Parathyroid adenoma (tissue), 2 donors: Measurements from ENCODE around the gene IGLON5.

ENCODE experiments used
- H2AFZ ChIP-seq: fragments of 300-600 bp; sonication (generic); one replicate; pipeline ENCODE4 v1.7.0; 2017; ENCODE audit warnings: antibody characterized with exemption, mild to moderate bottlenecking
- H3K27ac ChIP-seq: fragments of 300-600 bp; sonication (generic); one replicate; pipeline ENCODE4 v1.7.0; 2017
- H3K27me3 ChIP-seq: fragments of 300-600 bp; sonication (generic); one replicate; pipeline ENCODE4 v1.7.0; 2017; ENCODE audit warnings: low read length; ENCODE audit not compliant: control insufficient read depth, insufficient read depth
- H3K36me3 ChIP-seq: fragments of 300-600 bp; sonication (generic); one replicate; pipeline ENCODE4 v1.7.0; 2017; ENCODE audit warnings: low read length; ENCODE audit not compliant: control insufficient read depth, insufficient read depth
- H3K4me1 ChIP-seq: fragments of 300-600 bp; sonication (generic); one replicate; pipeline ENCODE4 v1.7.0; 2017; ENCODE audit warnings: control low read depth
- H3K4me2 ChIP-seq: fragments of 300-600 bp; sonication (generic); one replicate; pipeline ENCODE4 v1.7.0; 2017; ENCODE audit warnings: low read length
- H3K4me3 ChIP-seq: fragments of 300-600 bp; sonication (generic); one replicate; pipeline ENCODE4 v1.7.0; 2017; ENCODE audit warnings: low read depth, low read length
- H3K79me2 ChIP-seq: fragments of 300-600 bp; sonication (generic); one replicate; pipeline ENCODE4 v1.7.0; 2017; ENCODE audit warnings: control low read depth
- H3K9ac ChIP-seq: fragments of 300-600 bp; sonication (generic); one replicate; pipeline ENCODE4 v1.7.0; 2017; ENCODE audit warnings: mild to moderate bottlenecking
- H3K9me3 ChIP-seq: fragments of 300-600 bp; sonication (generic); one replicate; pipeline ENCODE4 v1.7.0; 2017; ENCODE audit warnings: low read length; ENCODE audit not compliant: control insufficient read depth
- TF ChIP-seq, protein P1 (sequence below): fragments of 300-600 bp; sonication (generic); IDR thresholded peaks from one replicate; pipeline ENCODE4 v1.7.0; 2017; ENCODE audit warnings: antibody characterized with exemption, mild to moderate bottlenecking
- donor health status: primary hyperparathyroidism.

IGLON5 gene

DNA sequence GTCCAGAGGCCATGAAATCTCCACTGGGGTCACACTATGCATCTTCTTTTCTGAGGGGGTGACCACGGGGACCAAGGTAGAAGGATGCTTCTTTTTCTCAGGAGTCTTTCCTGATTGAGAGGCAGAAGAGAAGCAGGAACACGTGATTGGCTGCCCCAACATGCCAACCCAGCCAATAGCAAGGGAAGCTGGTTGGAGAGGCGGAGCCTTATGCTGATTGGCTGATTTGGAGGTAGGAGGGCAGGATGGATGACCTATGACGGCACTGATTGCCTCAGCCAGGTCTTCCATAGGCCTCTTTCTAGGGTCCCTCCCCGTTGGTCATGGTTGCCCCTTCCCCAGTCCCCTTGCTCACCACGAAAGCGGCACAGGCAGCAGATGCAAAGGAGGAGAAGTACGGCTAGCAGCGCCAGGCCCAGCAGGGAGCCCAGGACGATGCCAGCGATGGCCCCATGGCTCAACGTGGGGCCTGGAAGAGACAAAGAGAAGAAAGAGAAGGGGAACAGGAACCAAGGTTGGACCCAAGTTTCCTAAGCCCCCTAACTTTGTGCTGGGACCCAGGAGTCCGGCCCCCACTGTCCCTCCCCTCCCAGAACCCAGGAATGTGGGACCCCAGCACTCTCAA lies 22.5 kb downstream of the IGLON5 start:
- no peak overlapping the region for H3K27ac ChIP-seq
- H3K27me3 ChIP-seq, result no peaks in the 10 kb centered on the region
- no peak overlapping the region for H2AFZ ChIP-seq
- H3K4me2 ChIP-seq, result no peak overlapping the region
- no peak overlapping the region for H3K9ac ChIP-seq
- no peaks in the 10 kb centered on the region for H3K36me3 ChIP-seq
- no peaks in the 10 kb centered on the region for H3K79me2 ChIP-seq
- no peak overlapping the region for H3K4me3 ChIP-seq
- H3K9me3 ChIP-seq, result no peaks in the 10 kb centered on the region
- peaks cover 6% of the 10 kb centered on the region for H3K4me1 ChIP-seq
- TF ChIP-seq, protein P1, sequence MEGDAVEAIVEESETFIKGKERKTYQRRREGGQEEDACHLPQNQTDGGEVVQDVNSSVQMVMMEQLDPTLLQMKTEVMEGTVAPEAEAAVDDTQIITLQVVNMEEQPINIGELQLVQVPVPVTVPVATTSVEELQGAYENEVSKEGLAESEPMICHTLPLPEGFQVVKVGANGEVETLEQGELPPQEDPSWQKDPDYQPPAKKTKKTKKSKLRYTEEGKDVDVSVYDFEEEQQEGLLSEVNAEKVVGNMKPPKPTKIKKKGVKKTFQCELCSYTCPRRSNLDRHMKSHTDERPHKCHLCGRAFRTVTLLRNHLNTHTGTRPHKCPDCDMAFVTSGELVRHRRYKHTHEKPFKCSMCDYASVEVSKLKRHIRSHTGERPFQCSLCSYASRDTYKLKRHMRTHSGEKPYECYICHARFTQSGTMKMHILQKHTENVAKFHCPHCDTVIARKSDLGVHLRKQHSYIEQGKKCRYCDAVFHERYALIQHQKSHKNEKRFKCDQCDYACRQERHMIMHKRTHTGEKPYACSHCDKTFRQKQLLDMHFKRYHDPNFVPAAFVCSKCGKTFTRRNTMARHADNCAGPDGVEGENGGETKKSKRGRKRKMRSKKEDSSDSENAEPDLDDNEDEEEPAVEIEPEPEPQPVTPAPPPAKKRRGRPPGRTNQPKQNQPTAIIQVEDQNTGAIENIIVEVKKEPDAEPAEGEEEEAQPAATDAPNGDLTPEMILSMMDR, result no peak

DNA sequence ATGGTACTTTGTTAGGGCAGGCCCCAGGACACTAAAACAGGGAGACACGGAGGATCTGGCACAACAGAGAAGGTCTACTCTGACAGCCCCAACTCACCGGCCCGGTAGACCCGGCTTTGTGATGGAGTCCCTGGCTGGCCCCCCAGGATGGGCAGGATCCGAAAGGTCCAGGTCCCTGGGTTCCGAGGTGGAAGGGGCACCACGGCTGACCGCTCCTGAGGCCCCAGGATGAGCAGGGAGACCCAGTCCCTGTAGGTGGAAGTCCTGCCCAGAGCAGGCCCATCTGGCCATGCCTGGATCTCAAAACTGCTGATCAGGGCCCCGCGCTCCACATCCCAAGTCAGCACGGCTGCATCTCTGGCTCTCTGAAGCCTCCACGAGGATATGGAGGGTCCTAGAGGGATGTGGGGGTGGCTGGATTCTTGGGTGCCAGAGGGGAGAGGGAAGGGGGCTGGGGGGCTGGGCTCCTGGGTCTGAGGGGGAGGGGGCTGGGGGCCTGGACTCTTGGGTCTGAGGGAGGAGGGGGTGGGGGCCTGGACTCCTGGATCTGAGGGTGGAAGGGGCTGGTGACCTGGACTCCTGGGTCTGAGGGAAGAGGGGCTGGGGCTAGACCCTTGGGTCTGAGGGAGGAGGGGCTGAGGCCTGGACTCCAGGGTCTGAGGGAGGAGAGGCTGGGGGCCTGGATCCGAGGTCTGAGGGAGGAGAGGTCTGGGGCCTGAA lies 25.9 kb downstream of the IGLON5 start:
- Histone ChIP-seq H3K9ac (no peak overlapping the region), H3K27ac (no peak overlapping the region), H3K79me2 (no peaks in the 10 kb centered on the region), H3K27me3 (no peaks in the 10 kb centered on the region), H3K36me3 (no peaks in the 10 kb centered on the region), H2AFZ (no peak overlapping the region), H3K4me2 (no peak overlapping the region), H3K4me1 (peaks cover 10% of the 10 kb centered on the region), H3K9me3 (no peaks in the 10 kb centered on the region), H3K4me3 (no peak overlapping the region)
- TF ChIP-seq, protein P1, result no peak

DNA sequence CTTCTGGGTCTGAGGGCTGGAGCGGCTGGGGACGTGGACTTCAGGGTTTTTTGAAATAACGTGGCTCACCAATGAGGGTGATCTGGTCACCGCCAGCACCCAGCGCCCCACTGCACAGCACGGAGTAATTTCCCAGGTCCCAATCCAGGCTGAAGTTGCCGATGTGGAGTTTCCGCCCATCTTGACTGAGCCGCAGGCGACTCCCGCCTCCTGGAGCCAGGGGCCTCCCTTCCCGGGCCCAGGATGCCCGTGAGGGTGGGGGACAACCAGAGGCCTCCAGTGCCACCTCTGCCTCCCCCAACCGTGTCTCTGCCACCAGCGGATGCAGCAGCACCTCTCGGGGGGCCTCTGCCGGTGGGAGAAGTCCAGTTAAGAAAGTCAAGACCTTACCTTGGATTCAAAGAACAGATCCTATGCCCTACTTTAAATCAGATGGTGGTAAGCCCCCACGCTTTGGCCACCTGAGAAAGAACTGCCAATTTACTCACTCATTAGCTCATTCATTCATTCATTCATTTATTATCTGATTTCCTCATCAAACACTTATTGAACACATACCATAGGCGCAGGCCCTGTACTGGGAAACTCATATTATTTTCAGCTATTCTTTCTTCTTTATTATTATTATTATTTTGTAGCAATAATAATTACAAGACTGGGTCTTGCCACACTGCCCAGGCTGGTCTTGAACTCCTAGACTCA lies 26.6 kb downstream of the IGLON5 start:
- no peak overlapping the region for H3K4me3 ChIP-seq
- no peak overlapping the region for H3K4me2 ChIP-seq
- no peaks in the 10 kb centered on the region for H3K79me2 ChIP-seq
- no peak overlapping the region for H3K9ac ChIP-seq
- no peaks in the 10 kb centered on the region for H3K27me3 ChIP-seq
- H3K9me3 ChIP-seq, result no peaks in the 10 kb centered on the region
- H3K27ac ChIP-seq, result no peak overlapping the region
- H3K36me3 ChIP-seq, result no peaks in the 10 kb centered on the region
- H2AFZ ChIP-seq, result peak overlapping the region; percentile 77
- peaks cover 12% of the 10 kb centered on the region for H3K4me1 ChIP-seq
- TF ChIP-seq, protein P1, result no peak

DNA sequence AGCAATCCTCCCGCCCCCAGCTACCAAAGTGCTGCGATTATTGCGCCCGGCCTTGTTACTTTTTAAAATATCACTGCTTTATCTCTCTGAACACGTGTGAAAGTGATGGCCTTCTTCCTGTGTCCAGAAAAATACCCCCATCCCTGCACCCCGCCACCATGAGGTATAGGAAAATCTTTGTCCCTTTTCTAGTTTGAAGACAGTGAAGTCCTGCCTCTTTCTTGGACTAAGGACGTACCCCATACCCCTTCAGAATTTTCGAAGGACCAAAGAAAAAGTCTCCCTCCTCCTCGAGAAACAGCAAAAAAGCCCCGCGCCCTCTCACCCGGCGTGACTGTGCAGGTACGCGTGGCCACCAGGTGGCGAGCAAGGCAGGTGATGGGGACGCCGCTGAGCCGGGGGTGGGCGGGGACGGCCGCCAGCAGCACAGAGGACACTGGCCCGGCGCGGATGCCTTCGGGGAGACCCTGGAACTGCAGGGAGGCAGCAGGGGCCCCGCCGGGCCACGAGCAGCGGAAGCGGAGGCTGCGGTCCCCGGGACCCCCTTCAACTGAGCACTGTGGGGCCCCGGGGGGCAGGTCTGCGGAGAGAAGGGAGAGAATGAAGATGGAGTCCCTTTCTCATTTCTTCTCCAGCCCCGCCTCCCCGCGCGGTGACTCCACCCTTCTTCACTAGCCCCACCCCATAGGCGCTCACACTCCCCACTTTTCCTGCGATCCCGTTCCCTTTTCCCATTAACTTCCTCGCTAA lies 27.3 kb downstream of the IGLON5 start:
- no peaks in the 10 kb centered on the region for H3K27me3 ChIP-seq
- peak overlapping the region; percentile 77 for H3K4me2 ChIP-seq
- no peaks in the 10 kb centered on the region for H3K9me3 ChIP-seq
- no peaks in the 10 kb centered on the region for H3K36me3 ChIP-seq
- TF ChIP-seq, protein P1, result peak; percentile 96
- H3K4me1 ChIP-seq, result peaks cover 12% of the 10 kb centered on the region
- no peak overlapping the region for H3K9ac ChIP-seq
- H3K4me3 ChIP-seq, result peak overlapping the region; percentile 72
- peak overlapping the region; percentile 77 for H2AFZ ChIP-seq
- H3K79me2 ChIP-seq, result no peaks in the 10 kb centered on the region
- peak overlapping the region; percentile 56 for H3K27ac ChIP-seq
